Endodermal cell (in vitro differentiated cells): ENCODE measurements around the gene MARCHF11. TPM values are rescaled to one million over a fixed set of nuclear protein-coding genes. Genes with fewer than 3 reads are reported as not detected.

Source experiments
- DNase-seq: peaks from one replicate; pipeline ENCODE4 v3.0.0-alpha.2; 2017
- H3K27ac ChIP-seq: 2 replicates; pipeline ENCODE4 v1.5.1; 2013; ENCODE audit warnings: mild to moderate bottlenecking, low read depth, low read length, moderate library complexity
- H3K27me3 ChIP-seq: 2 replicates; pipeline ENCODE4 v1.6.1; 2013; ENCODE audit warnings: mild to moderate bottlenecking, low read length, moderate library complexity; ENCODE audit not compliant: insufficient read depth, control insufficient read depth, poor library complexity, severe bottlenecking
- H3K36me3 ChIP-seq: 2 replicates; pipeline ENCODE4 v1.7.0; 2013; ENCODE audit warnings: mild to moderate bottlenecking, low read length, moderate library complexity; ENCODE audit not compliant: control insufficient read depth, insufficient read depth
- H3K4me1 ChIP-seq: one replicate; pipeline ENCODE4 v1.7.0; 2013; ENCODE audit warnings: low read length; ENCODE audit not compliant: control insufficient read depth, insufficient read depth
- H3K4me3 ChIP-seq: 2 replicates; pipeline ENCODE4 v1.5.1; 2013; ENCODE audit warnings: mild to moderate bottlenecking, low read length, moderate library complexity
- H3K9ac ChIP-seq: 2 replicates; pipeline ENCODE4 v1.6.1; 2013; ENCODE audit warnings: mild to moderate bottlenecking, low read length, moderate library complexity; ENCODE audit not compliant: poor library complexity, severe bottlenecking; ENCODE audit errors: extremely low read depth
- H3K9me3 ChIP-seq: 2 replicates; pipeline ENCODE4 v1.6.1; 2013; ENCODE audit warnings: mild to moderate bottlenecking, low read length, moderate library complexity; ENCODE audit not compliant: control insufficient read depth
- H3K27ac Mint-ChIP-seq: 2 replicates; pipeline ENCODE4 v1.8.0; 2020; ENCODE audit warnings: mixed read lengths
- H3K27me3 Mint-ChIP-seq: 2 replicates; pipeline ENCODE4 v1.8.0; 2021; ENCODE audit warnings: mild to moderate bottlenecking, mixed read lengths; ENCODE audit not compliant: insufficient read depth
- H3K36me3 Mint-ChIP-seq: 2 replicates; pipeline ENCODE4 v1.8.0; 2020; ENCODE audit warnings: low read depth, mixed read lengths
- H3K4me1 Mint-ChIP-seq: 2 replicates; pipeline ENCODE4 v1.8.0; 2020; ENCODE audit warnings: mixed read lengths
- H3K4me3 Mint-ChIP-seq: 2 replicates; pipeline ENCODE4 v1.8.0; 2020; ENCODE audit warnings: mild to moderate bottlenecking, moderate library complexity, mixed read lengths
- H3K9me3 Mint-ChIP-seq: 2 replicates; pipeline ENCODE4 v1.8.0; 2020; ENCODE audit warnings: mild to moderate bottlenecking, mixed read lengths
- WGBS, 2 experiments: methylation state at CpG; one replicate each; pipeline versions ENCODE4 v1.1.5 to v1.1.7; 2013; ENCODE audit warnings: missing lambda C conversion rate in 2 of 2, mixed read lengths in 1 of 2; ENCODE audit not compliant: insufficient coverage in 1 of 2, insufficient read length in 1 of 2; 5-methylcytosine and 5-hydroxymethylcytosine counted together
- total RNA-seq, 2 donors: library from RNA; stranded (reverse); fragmentation: NEBNext Ultra II Directional in 1 of 2; extraction: Animal tissue kit (Norgen Biotek cat#: 25700) in 1 of 2; gene quantifications; 2 replicates in 1 of 2; 3 replicates in 1 of 2; pipeline ENCODE4 v1.2.1, GENCODE V29; 2021
- TF ChIP-seq, protein P1 (sequence below): fragments of 200-600 bp; sonication (generic); conservative IDR thresholded peaks from 2 replicates; pipeline ENCODE4 v1.5.0; 2021; ENCODE audit warnings: antibody characterized with exemption, mild to moderate bottlenecking

The MARCHF11 gene
- total RNA-seq, 2 donors from 2014 or later: 19.0 to 19.9 TPM

DNA sequence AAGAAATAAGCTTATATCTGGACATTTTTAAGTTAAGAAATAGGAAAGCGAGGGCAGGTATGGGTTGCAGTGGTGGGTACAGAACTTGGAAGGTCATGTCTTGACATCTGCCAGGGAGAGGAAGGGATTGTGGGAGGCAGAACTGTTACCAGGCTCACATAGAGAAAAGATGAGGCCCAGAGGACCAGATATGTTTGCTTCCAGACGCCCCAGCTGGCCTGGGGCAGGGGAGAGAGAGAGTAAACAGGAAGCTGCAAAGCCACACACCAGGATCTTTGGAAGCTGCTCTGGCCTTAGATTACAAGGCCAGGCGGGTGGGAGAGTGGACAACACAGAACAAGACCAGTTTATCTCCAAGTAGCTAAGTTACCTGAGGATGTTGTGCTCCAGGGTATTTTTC is 71.2 kb downstream of the MARCHF11 start:
- Mint-ChIP-seq H3K9me3 (peaks cover 56% of the 10 kb centered on the region), H3K4me3 (no peak overlapping the region), H3K27me3 (no peaks in the 10 kb centered on the region), H3K36me3 (peaks cover 67% of the 10 kb centered on the region), H3K27ac (peak overlapping the region; percentile 35), H3K4me1 (peaks cover 11% of the 10 kb centered on the region)
- TF ChIP-seq, protein P1, sequence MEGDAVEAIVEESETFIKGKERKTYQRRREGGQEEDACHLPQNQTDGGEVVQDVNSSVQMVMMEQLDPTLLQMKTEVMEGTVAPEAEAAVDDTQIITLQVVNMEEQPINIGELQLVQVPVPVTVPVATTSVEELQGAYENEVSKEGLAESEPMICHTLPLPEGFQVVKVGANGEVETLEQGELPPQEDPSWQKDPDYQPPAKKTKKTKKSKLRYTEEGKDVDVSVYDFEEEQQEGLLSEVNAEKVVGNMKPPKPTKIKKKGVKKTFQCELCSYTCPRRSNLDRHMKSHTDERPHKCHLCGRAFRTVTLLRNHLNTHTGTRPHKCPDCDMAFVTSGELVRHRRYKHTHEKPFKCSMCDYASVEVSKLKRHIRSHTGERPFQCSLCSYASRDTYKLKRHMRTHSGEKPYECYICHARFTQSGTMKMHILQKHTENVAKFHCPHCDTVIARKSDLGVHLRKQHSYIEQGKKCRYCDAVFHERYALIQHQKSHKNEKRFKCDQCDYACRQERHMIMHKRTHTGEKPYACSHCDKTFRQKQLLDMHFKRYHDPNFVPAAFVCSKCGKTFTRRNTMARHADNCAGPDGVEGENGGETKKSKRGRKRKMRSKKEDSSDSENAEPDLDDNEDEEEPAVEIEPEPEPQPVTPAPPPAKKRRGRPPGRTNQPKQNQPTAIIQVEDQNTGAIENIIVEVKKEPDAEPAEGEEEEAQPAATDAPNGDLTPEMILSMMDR: no peak
- no peak overlapping the region for H3K9ac ChIP-seq
- WGBS, 2 experiments: 89% methylated on average over 2 to 3 of the region's 3 CpGs
- no peaks in the 10 kb centered on the region for H3K4me1 ChIP-seq
- H3K27me3 ChIP-seq: no peaks in the 10 kb centered on the region
- peaks cover 44% of the 10 kb centered on the region for H3K36me3 ChIP-seq
- H3K27ac ChIP-seq: no peak overlapping the region
- peaks cover 52% of the 10 kb centered on the region for H3K9me3 ChIP-seq
- DNase-seq: no peak
- no peak overlapping the region for H3K4me3 ChIP-seq

DNA sequence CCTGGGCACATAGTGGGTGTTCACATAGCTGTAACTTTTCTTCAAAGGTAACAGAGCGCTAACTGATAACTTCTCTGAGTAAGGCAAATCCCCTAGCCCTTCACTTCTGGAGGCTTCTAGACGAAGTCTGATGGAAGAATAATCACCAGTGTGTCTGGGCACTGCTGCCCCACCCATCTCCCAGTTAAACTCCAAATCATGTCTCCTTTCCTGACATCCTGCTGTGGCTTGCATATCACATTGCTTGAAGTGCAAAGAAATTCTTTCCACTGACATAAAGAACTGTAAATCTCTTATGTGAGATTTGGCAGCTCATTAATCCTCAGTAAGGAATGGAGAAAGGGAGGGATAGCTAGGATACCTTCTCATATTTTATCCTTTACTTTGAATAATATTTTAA is 74.6 kb downstream of the MARCHF11 start:
- Histone ChIP-seq H3K36me3 (peaks cover 43% of the 10 kb centered on the region), H3K9me3 (peaks cover 49% of the 10 kb centered on the region), H3K27ac (no peak overlapping the region), H3K27me3 (no peaks in the 10 kb centered on the region), H3K9ac (no peak overlapping the region), H3K4me3 (no peak overlapping the region), H3K4me1 (no peaks in the 10 kb centered on the region)
- H3K9me3 Mint-ChIP-seq: peaks cover 46% of the 10 kb centered on the region
- DNase-seq: no peak
- H3K27me3 Mint-ChIP-seq: no peaks in the 10 kb centered on the region
- WGBS, 2 experiments: 68 to 85% methylated on average over 2 of the region's 2 CpGs
- H3K27ac Mint-ChIP-seq: no peak overlapping the region
- peaks cover 11% of the 10 kb centered on the region for H3K4me1 Mint-ChIP-seq
- TF ChIP-seq, protein P1: no peak
- no peak overlapping the region for H3K4me3 Mint-ChIP-seq
- peaks cover 55% of the 10 kb centered on the region for H3K36me3 Mint-ChIP-seq

- Mint-ChIP-seq H3K4me1 (peaks cover 17% of the 10 kb centered on the region), H3K9me3 (no peaks in the 10 kb centered on the region), H3K27ac (no peak overlapping the region), H3K4me3 (no peak overlapping the region), H3K36me3 (peaks cover 9% of the 10 kb centered on the region), H3K27me3 (no peaks in the 10 kb centered on the region)
- no peak overlapping the region for H3K27ac ChIP-seq
- H3K9me3 ChIP-seq: no peaks in the 10 kb centered on the region
- peaks cover 15% of the 10 kb centered on the region for H3K36me3 ChIP-seq
- H3K9ac ChIP-seq: no peak overlapping the region
- no peaks in the 10 kb centered on the region for H3K27me3 ChIP-seq
- H3K4me3 ChIP-seq: no peak overlapping the region
- DNase-seq: no peak
- TF ChIP-seq, protein P1: no peak
- WGBS, 2 experiments: 74 to 79% methylated on average over 4 to 5 of the region's 5 CpGs
- no peaks in the 10 kb centered on the region for H3K4me1 ChIP-seq
Measured at GRCh38 chr5:16095612-16096011, 84.0 kb downstream of the MARCHF11 start.
